ENCODE data around the gene SRR. TPM values are rescaled to one million over a fixed set of nuclear protein-coding genes. Genes with fewer than 3 reads are reported as not detected.
"Not testable (repeated sequence)": the region's sequence is repeated elsewhere in the genome, so short reads cannot be mapped to it uniquely, and the experiment has no call there.

Gene SRR
- total RNA-seq, 1 donor, result 7.5 TPM

DNA sequence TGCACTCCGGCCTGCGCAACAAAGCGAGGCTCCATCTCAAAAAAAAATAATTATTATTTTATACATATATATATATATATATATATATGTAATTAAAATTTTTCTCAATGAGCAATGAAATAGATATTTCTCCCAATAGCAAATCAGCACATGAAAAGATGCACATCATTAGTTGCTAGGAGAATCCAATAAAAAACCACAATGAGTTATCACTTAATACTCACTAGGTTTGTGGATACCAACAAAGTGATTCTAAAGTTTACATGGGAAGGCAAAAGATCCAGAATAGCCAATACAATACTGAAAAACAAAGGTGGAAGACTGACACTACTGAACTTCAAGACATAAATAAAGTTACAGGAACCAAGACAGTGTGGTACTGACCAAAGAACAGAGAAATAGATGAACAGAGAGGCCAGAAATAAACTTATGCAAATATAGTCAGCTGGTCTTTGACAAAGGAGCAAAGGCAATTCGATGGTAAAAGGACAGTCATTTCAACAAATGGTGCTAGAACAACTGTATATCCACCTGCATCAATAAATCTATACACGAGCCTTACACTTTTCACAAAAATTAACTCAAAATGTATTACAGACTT is 13.8 kb upstream of the SRR start:
- DNase-seq (ENCODE audit: low read depth in 2 of 3, low spot score in 2 of 3), result peak in 1 of 3 donors; percentile 63

DNA sequence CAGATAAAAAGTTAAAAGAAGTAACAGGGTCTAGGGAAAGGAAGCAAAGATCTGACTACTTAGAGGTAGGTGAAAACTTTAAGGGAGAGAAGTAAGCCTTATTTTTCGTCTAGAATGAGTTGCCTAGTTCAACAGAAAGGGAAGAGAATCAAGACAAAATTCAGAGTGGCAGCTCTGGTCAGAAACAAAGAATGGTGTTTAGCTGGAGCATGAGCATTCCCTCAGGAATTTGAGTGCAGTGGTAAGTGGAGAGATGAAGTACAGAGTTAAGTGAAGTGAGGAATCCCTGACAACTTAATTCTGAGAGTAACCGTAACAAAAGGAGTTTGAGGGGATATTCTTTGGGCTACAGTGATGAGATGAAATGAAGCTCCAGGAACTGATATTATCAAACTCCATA is 11.7 kb upstream of the SRR start:
- no peak for DNase-seq (ENCODE audit: low read depth in 2 of 3, low spot score in 2 of 3)

DNA sequence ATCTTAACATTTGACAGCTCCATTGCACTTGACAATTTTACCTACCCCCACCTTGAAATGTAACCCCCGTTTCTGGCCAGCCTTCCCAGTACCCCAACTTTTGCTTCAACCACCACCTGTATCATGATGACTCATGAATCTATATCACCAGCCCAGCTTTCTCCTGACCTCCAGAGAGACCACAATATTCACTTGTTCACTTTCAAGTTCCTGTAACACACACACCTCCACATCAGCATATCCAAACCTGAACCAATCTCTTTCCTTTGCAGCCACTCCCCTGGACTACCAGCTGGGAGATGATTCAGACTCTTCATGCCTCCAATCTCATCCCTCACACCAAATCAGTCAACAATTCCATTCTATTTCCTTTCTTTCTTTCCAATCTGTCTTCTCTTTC is 8.2 kb upstream of the SRR start:
- no peak for DNase-seq (ENCODE audit: low read depth in 2 of 3, low spot score in 2 of 3)

DNA sequence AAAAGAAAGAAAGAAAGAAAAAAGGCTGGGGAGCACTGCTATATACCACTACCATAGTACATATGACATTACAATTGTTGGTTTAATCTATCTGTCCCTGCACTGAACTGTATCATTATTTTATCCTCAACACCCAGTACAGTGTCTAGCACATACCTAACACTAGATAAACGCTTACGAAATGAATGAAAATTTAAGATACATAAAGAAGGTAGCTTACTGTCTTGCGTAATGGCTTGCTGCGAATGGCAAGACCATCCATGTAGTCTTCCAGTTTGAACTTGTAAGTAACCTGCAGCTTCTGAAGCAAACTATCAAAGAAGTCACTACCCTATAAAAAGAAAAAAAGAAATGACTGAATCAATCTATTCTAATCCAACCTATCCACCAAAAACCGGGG is 6.7 kb upstream of the SRR start:
- no peak for DNase-seq (ENCODE audit: low read depth in 2 of 3, low spot score in 2 of 3)

DNA sequence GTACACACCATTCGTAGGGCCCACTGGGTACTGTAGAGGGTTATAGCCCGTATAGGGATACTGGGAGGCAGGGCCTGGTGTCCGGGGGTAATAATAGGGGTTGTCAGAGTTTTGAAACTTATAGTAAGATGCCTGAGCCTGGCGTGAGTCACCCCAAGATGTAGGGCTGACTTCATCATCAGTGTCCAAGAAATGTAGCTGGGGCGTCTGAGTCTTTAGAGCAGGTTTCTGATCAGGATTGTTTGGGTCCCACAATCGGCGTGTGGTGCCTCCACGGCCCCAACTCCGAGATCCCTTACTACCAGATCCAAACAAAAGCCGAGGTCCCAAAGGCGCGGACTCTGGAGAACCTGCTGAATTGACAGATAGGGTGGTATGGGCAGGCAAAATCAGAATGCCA is 4.6 kb upstream of the SRR start:
- no peak for DNase-seq (ENCODE audit: low read depth in 2 of 3, low spot score in 2 of 3)

DNA sequence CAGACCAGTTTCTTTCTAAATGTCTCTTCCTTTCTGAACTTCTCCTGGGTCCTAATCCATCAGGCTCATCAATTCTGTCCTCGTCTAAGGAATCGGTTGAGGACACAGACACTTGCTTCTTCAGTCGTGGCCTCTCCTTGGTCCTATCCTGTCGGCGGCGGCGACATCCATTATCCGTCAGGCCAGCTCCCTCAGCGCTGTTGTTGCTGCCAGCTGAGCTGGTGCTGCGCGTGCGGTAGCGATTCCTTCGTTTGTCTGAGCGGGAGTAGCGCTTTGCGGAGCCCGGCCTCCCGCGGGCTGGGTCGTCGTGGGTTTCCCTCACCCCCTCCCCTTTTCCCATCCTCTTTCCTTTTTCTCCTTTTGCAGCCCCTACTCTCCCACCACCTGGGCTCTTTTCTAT is 4.0 kb upstream of the SRR start:
- no peak for DNase-seq (ENCODE audit: low read depth in 2 of 3, low spot score in 2 of 3)

DNA sequence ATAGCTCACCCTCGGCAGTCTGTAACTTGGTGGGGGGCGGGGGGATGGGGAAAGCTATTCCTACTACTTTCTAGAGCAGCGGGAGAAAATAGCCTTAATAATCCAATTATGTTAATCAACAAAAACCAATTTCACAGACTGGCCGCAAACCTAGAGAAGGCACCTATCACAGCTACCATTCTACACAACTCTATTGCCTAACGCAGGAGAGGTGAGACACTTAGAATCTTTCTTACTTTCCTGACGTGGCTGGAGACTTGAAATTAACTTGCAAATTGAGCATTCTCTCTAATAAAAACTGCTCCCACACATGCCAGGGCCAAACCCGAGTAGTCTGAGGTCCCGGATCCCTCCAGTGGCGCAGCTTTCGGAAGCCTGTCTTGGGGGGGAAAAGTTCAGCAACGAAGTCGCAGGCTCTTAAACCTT is 959 bp upstream of the SRR start:
- peak in 1 of 3 donors; percentile 18 for DNase-seq (ENCODE audit: low read depth in 2 of 3, low spot score in 2 of 3)

DNA sequence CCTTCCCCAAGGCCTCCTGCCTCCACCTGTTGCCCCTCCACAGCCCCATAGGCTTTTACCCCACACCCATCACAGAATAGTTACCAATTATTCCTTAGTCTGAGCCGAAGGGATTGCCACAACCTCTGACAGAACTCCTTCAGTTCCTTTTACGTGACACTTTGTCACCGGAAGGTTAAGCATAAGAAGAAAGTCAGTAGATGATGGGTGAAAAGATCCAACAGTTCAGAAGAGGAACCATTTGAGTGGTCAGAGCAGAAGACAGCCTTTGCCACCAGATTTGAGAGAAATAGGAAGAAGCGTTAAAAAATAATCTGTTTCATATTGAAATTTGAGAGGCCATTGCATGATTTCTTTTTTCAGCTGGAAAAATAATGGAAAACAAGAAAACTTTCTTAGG is 1.2 kb downstream of the SRR start:
- DNase-seq (ENCODE audit: low read depth in 2 of 3, low spot score in 2 of 3), result no peak

DNA sequence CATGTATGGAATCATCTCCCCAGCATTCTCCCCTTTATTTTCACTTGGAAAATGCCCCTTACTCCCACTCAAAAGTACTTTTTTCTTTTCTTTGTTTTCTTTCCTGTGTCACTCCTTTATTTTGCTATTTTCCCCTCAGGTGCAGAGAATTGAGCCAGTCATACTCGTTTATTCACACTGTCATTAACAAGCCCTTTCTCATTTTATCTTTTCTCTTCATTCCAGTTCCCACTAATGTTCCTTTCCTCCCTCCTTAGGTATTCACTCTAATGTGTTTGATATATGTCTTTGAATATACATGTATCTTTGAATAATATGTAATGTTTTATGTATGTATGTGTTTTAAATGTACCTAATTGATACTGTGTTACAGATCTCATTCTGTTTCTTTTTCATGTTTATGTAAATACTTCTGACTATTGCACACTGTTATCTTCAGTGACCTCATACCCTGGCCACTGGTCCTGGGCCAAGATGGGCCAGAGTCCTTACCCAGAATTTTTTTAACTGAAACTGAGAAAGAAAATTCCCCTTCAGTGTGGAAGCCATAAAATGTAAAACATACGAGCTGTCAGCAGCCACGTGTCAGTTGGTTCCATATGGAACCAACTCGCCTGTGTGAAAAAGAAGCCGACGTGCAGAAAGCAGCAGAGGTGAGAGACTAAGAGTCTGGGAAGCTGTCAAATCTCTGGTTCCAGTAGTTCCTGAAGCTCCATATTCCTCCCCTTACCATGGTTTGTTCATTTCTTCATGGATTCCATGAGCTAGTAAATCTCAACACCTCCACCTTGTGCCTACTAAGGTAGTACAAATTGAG is 5.8 kb downstream of the SRR start:
- DNase-seq (ENCODE audit: low read depth in 2 of 3, low spot score in 2 of 3), result no peak

DNA sequence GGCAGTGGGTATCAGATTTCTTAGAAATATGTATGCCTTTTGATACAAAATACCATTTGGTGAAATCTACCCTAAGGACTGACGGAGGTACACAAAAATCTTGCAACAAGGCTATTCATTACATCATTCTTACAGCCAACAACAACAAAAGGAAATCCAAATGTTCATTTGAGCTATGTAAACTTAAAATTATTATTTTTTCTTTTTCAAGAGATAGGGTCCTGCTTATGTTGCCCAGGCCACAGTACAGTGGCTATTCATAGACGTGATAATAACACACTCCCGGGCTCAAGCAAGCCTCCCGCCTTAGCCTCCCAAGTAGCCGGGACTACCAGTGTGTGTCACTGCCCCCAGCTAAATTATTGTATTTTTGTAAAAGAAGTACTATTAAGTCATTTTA is 9.0 kb downstream of the SRR start:
- DNase-seq (ENCODE audit: low read depth in 2 of 3, low spot score in 2 of 3), result no peak

DNA sequence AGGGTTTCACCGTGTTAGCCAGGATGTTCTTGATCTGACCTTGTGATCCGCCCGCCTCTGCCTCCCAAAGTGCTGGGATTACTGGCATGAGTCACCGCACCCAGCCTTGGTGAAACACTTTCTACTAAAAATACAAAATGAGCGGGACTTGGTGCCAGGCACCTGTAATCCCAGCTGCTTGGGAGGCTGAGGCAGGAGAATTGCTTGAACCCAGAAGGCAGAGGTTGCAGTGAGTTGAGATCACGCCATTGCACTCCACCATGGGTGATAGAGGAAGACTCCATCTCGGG is 13.1 kb downstream of the SRR start:
- not testable (repeated sequence) for DNase-seq (ENCODE audit: low read depth in 2 of 3, low spot score in 2 of 3)

DNA sequence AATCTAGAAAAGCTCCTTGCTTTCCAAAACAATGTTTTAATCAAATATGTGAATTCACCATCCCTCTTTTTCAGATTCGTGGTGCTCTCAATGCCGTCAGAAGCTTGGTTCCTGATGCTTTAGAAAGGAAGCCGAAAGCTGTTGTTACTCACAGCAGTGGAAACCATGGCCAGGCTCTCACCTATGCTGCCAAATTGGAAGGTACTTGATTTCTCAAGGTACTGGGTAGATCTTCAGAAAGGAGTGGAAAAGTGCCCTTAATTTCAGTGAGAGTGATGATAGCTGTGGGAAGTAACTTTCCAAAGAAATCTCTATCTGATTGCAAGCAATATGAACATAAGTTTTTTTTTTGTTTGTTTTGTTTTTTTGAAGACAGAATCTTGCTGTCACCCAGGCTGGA is 14.0 kb downstream of the SRR start:
- no peak for DNase-seq (ENCODE audit: low read depth in 2 of 3, low spot score in 2 of 3)

DNA sequence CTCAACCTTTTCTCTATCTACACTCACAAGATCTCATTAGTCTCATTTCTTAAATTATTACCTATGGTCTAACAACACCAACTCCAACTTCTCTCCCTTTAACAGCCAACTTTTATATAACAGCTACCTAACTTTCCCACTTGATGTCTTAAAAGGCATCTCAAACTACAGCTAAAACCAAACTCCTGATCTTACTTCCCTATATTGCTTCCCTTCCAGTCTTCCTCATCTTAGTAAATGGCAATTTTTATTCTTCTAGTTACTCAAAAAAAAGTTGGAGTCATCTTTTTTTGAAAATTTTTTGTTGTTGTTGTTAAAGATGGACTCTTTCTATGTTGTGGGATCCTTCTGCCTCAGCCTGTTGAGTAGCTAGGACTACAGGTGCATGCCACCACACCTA is 15.3 kb downstream of the SRR start:
- no peak for DNase-seq (ENCODE audit: low read depth in 2 of 3, low spot score in 2 of 3)

DNA sequence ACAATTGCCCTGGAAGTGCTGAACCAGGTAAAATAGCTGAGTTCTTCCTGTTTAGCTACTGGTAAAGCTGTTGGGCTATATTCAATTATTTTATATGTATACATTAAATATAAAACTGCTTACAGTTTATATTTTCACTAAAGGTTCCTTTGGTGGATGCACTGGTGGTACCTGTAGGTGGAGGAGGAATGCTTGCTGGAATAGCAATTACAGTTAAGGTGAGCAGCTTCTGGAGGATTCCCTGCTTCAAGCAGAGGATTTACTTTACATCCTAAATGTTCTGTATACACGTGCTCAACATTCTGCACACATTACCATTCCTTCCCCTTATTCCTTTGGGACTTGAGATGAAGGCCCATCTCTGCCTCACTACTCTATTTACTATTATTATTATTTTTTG is 17.6 kb downstream of the SRR start:
- DNase-seq (ENCODE audit: low read depth in 2 of 3, low spot score in 2 of 3), result no peak

DNA sequence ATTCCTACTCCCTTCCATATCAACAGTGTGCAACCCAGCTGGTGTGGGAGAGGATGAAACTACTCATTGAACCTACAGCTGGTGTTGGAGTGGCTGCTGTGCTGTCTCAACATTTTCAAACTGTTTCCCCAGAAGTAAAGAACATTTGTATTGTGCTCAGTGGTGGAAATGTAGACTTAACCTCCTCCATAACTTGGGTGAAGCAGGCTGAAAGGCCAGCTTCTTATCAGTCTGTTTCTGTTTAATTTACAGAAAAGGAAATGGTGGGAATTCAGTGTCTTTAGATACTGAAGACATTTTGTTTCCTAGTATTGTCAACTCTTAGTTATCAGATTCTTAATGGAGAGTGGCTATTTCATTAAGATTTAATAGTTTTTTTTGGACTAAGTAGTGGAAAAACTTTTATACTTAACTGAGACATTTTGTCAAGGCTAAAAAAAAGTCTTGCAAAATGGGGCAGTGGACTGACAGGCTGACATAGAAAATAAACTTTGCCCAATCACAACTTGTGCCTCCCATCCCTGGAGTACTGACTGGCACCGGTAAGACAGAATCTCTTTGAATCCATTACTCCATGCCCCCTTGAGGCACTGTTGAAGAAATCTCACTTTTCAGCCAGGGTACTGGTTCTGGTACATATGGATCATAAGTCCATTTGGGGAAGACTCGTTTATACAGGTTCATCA is 20.0 kb downstream of the SRR start:
- DNase-seq (ENCODE audit: low read depth in 2 of 3, low spot score in 2 of 3), result no peak

DNA sequence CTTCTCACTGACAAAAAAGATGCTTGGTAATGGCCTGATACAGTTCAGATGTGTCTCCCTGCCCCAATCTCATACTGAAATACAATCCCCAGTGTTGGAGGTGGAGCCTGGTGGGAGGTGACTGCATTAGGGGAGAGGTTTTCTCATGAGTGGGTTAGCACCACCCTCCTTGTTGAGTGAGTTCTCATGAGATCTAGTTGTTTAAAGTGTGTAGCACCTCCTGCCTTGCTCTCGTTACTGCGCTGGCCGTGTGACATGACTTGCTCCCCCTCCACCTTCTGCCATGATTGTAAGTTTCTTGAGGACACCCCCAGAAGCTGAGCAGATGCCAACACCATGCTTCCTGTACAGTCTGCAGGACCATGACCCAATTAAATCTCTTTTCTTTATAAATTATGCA is 27.6 kb downstream of the SRR start:
- no peak for DNase-seq (ENCODE audit: low read depth in 2 of 3, low spot score in 2 of 3)

DNA sequence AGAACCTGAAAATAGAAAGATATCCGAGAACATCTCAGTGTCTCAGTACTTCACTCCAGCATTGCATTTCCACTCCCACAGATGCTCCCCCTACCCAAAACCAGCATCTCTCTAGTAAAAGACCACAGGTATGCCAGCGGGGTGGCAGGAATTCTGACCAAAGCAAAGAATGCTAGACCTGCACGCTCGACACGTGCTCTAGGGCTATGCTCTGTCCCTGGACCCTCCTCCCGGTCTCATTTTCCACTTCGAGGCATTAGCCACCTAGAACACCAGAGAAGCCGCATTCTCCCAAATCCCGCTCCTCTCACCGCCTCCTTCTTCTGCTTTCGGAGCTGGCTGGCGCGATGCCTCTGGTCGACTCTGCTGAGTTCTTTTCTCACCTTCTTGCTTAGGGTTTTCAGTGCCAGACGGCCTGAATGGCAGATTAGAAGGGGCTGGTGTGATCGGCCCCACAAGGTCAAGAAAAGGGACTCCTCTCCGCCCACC is 32.0 kb downstream of the SRR start:
- DNase-seq (ENCODE audit: low read depth in 2 of 3, low spot score in 2 of 3), result no peak

DNA sequence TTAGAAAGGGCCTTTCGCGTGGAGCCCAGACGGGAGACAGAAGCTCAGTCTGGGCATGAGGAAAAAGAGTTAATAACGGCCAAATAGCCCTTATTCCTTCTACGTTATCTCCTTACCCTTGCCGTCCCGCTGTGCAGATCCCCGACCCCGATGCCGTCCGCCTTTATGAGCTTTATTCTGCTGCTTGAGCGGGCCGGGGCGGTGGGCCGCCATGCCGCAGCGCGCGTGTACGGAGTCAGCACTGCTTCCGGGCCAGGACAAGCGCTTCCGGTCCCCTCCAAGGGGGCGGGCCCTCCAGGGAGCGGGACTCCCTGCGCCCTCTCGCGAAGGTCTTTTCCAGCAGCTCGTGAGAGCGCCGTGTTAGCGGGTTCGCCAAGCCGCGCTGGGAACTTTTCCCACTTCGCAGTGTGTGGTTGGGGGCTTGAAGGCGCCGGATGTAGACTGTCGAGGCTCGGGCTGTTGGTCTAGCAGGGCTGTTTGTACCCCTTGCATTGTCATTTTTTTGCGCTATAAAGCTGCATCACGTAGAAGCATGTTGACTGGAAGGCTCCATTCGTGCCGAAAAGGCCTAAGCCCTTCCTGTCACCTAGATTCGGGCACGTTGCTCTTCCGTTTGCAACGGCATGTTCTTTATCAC is 32.6 kb downstream of the SRR start, which contains the start of gene TSR1:
Gene TSR1 (minus strand): TSS at position 243 of the 637 bp plus-strand sequence. CDS start 30 bp downstream, at position 213.
- DNase-seq (ENCODE audit: low read depth in 2 of 3, low spot score in 2 of 3), result peak; percentile 72 to 89 (median 87)

DNA sequence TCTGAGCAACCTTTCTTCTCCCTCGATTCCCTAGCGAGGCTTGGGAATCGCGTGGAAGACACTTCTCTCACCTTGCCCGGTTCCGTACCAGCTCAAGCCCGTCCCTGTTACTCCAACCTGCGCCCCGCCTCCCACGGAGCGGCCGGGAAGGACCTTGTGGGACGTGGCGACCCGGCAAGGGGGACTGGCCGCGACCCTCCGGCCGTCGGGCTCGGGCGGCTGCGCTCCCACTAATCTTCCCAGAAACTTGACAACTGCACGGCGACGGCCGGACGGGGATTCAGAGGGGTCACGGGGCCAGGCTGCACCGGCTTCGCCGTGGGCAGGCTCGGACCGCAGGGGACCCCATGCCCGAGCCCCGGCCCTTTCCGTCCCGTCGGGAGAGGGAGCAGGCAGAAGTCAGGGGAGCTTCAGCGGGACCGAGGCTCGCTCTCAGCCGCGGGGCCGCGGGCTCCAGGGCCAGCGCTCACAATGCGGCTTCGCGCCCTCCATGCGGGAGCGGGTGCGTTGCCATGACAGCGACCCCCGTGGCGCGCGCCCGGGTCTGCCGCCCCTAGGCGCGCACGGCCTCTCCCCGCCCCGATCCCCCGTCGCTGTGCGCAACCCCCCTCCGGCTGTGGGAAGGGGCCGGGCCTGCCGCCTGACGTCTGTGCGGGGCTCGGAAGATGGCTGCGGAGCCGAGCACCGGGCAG is 33.2 kb downstream of the SRR start, which contains the start of gene SGSM2:
Gene SGSM2 (plus strand): TSS at position 650 of the 692 bp plus-strand sequence. CDS start 188 bp downstream, outside the sequence.
- peak; percentile 38 to 79 (median 68) for DNase-seq (ENCODE audit: low read depth in 2 of 3, low spot score in 2 of 3)

DNA sequence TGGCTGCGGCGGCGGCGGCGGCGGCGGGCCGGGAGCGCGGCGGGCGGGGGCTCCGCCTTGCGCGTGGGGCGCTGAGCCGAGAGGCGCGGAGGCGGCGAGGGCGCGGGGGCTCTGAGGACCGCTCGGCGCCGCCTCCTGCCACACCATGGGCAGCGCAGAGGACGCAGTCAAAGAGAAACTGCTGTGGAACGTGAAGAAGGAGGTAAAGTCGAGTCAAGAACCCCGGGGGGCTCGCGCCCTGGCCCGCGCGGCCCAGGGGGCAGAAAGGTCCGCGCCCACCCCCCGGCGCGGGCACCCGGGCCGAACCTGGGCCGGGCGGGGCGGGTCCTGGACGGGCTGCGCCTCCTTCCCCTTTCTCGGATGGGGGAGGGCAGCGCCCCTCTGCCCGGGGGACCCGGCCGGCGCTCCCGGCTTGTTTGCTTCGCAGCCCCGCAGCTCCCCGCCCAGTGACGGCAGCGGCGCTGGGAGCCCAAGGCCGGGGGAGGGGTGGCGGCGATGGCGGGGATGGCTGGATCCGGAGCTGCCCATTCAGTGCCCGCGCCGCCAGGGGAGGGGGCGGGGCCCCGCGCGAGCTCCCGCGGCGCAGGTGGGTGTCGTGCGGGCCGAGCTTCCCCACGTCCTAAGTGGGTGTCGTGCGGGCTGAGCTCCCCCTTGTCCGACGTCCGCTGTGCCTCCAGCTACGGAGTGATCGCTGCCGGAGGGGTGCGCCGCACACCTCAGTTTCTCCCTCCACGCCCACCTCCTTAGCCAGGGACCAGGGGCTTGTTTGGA is 34.0 kb downstream of the SRR start:
- peak; percentile 18 to 65 (median 62) for DNase-seq (ENCODE audit: low read depth in 2 of 3, low spot score in 2 of 3)
